HUES64 (cell line): Measurements from ENCODE around the gene TSPAN9.

Source experiments
- H3K27ac ChIP-seq: 2 replicates; pipeline ENCODE4 v1.7.0; 2013; ENCODE audit warnings: low read depth, low read length, inconsistent platforms
- H3K27me3 ChIP-seq: 2 replicates; pipeline ENCODE4 v1.6.1; 2013; ENCODE audit warnings: mild to moderate bottlenecking, low read length; ENCODE audit not compliant: insufficient read depth
- H3K36me3 ChIP-seq: 2 replicates; pipeline ENCODE4 v1.6.1; 2013; ENCODE audit warnings: mild to moderate bottlenecking, low read length; ENCODE audit not compliant: insufficient read depth
- H3K4me1 ChIP-seq: 2 replicates; pipeline ENCODE4 v1.6.1; 2013; ENCODE audit warnings: mild to moderate bottlenecking, low read length, moderate library complexity; ENCODE audit not compliant: insufficient read depth
- H3K4me3 ChIP-seq: 2 replicates; pipeline ENCODE4 v1.5.1; 2013; ENCODE audit warnings: mild to moderate bottlenecking, low read length, moderate library complexity
- H3K9ac ChIP-seq: 2 replicates; pipeline ENCODE4 v1.6.1; 2013; ENCODE audit warnings: mild to moderate bottlenecking, low read depth, low read length
- H3K9me3 ChIP-seq: 2 replicates; pipeline ENCODE4 v1.6.1; 2013; ENCODE audit warnings: low read depth, low read length; ENCODE audit not compliant: insufficient read depth
- WGBS: fragments of 150-250, 120-280 bp; methylation state at CpG from one replicate; pipeline ENCODE4 v1.1.7; 2013; ENCODE audit warnings: missing lambda C conversion rate; 5-methylcytosine and 5-hydroxymethylcytosine counted together

Gene TSPAN9

DNA sequence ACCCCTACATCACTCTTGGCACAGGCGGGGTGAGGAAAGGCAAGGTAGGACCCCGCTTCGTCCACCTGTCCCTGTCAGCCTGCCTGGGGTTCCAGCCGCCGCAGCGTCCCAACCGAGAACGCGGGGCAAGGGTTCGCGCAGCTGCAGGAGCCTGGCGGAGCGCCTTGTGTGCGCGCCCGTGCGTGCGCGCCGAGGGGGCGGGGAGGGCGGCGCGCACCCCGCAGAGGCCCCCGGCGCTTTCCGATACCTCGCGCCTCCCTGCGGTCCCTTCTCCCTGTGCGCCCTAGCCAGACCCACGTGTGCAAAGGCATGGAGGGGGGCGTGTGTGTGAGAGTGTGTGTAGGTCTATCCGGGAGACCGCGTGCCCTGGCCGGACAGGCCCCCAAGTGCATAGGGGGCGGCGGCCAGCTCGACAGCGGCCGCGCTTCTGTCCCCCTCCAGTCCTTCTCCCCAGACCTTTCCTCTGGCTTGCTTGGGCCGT lies 122.4 kb downstream of the TSPAN9 start:
- peak overlapping the region; percentile 50 for H3K4me3 ChIP-seq
- 2% methylated on average over 42 of the region's 45 CpGs for WGBS
- no peak overlapping the region for H3K27ac ChIP-seq
- no peak overlapping the region for H3K9ac ChIP-seq
- peaks cover 41% of the 10 kb centered on the region for H3K27me3 ChIP-seq
- H3K36me3 ChIP-seq, result no peaks in the 10 kb centered on the region
- no peaks in the 10 kb centered on the region for H3K9me3 ChIP-seq
- H3K4me1 ChIP-seq, result peaks cover 46% of the 10 kb centered on the region

DNA sequence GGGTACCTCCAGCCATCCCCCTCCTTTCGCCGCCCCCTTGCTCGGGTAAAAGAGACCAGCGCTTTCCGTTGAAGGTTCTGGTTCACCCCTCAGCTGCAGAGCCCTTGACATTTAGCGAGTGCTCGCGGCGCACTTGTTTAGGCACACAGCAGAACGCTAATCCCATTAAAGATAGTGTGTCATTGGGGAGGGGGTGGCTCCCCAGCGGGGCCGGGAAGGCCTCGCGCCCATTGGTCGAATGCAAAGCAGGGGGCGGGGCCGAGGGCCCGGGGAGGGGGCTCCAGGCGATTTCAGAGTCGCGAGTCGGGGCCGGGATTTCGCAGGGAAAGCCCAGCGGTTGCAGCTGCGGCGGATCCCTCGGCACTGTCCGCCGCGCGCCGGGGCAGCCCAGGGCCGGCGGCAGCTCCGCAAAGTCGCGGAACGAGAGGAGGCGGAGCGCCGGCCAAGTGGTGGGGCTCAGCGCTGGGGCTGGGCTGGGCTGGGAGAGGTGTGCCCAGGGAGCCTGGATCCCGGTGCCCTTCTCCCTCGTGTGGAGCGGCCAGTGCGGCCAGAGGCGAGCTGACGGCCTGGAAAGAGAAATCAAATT lies 122.9 kb downstream of the TSPAN9 start:
- Histone ChIP-seq H3K9ac (peak overlapping the region; percentile 53), H3K36me3 (no peaks in the 10 kb centered on the region), H3K4me1 (peaks cover 41% of the 10 kb centered on the region), H3K27me3 (peaks cover 41% of the 10 kb centered on the region), H3K9me3 (no peaks in the 10 kb centered on the region), H3K27ac (no peak overlapping the region), H3K4me3 (peak overlapping the region; percentile 50)
- WGBS, result under 1% methylated on average over 49 of the region's 49 CpGs

DNA sequence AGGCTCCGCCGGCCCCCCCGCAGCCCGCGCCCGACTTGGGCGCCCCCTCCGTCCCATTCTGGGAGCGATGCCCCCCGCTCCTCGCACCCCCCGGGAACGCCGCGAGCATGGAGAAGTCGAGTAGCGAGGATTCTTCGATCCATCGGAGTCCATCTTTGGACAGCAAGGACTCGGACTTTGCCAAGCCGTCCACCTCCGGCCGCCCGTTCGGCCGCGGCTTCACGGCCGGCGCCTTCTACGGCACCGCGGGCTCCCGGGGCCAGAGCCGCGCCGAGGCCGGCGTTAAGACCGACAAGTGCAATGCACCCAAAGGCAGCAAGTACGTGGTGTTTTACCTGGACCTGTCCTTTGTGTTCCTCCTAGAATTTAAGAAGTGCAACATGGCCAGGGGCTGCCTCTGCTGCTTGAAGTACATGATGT lies 123.6 kb downstream of the TSPAN9 start:
- peaks cover 41% of the 10 kb centered on the region for H3K27me3 ChIP-seq
- H3K4me3 ChIP-seq, result peak overlapping the region; percentile 50
- peak overlapping the region; percentile 53 for H3K9ac ChIP-seq
- no peaks in the 10 kb centered on the region for H3K36me3 ChIP-seq
- no peak overlapping the region for H3K27ac ChIP-seq
- WGBS, result 1% methylated on average over 41 of the region's 41 CpGs
- peaks cover 40% of the 10 kb centered on the region for H3K4me1 ChIP-seq
- no peaks in the 10 kb centered on the region for H3K9me3 ChIP-seq

DNA sequence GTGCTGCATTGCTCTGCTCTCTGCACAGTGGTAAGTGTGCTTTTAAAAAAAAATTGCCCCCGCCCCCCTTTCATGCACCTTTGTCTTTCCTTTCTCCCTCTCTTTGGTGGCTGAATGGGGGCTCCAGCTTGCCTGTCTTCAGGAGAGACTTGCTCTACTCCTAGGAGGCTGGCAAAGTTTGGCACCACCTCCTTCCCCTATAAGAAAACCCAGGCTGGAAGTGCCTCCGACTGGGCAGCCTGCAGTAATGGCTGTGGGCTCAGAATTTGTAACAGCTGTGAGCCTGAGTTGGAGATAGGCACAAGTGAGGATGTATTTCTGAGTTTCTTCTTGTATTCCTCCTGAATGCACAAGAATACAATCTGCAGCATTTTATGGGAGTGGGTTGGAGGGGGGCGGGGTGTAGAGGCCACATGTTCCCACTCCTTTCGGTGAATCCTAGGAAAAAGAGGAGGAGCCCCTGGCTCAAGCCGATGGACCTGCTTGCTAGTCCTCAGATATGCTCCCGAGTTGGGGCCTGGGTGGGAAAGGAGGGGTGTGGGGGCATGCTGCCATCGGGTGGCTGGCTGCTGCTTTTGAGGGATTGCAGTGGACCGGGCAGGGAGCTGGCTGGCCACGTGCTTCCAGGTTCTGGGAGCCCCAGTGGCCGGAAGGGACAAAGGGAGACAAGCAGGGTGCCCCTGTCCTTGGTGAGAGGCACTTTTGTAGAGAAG lies 124.3 kb downstream of the TSPAN9 start:
- peaks cover 33% of the 10 kb centered on the region for H3K4me1 ChIP-seq
- H3K36me3 ChIP-seq, result no peaks in the 10 kb centered on the region
- WGBS, result 53% methylated on average over 10 of the region's 10 CpGs
- peaks cover 41% of the 10 kb centered on the region for H3K27me3 ChIP-seq
- no peak overlapping the region for H3K9ac ChIP-seq
- no peaks in the 10 kb centered on the region for H3K9me3 ChIP-seq
- H3K27ac ChIP-seq, result no peak overlapping the region
- H3K4me3 ChIP-seq, result peak overlapping the region; percentile 50

DNA sequence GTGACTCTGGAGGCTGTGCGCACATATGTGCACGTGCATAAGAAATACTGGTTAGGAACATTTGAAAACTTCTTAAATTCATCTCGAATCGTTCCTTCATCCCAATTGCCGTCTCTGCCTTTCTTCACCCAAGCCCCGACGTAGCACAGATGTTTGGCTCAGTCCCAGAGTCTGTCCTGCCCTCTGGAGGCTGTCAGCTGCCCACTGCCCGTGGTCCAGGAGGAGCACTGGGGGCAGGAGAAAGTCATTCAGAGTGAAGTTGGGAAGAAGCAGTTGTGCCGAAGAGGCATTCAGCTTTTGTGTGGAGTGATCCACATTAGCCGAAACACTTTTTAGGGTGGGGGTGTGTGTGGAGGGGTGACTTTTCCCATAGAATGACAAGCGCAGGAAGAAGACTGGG lies 124.9 kb downstream of the TSPAN9 start:
- Histone ChIP-seq H3K36me3 (no peaks in the 10 kb centered on the region), H3K4me3 (no peak overlapping the region), H3K4me1 (peaks cover 30% of the 10 kb centered on the region), H3K9me3 (no peaks in the 10 kb centered on the region), H3K27ac (no peak overlapping the region), H3K9ac (no peak overlapping the region), H3K27me3 (peaks cover 41% of the 10 kb centered on the region)
- 82% methylated on average over 11 of the region's 11 CpGs for WGBS

DNA sequence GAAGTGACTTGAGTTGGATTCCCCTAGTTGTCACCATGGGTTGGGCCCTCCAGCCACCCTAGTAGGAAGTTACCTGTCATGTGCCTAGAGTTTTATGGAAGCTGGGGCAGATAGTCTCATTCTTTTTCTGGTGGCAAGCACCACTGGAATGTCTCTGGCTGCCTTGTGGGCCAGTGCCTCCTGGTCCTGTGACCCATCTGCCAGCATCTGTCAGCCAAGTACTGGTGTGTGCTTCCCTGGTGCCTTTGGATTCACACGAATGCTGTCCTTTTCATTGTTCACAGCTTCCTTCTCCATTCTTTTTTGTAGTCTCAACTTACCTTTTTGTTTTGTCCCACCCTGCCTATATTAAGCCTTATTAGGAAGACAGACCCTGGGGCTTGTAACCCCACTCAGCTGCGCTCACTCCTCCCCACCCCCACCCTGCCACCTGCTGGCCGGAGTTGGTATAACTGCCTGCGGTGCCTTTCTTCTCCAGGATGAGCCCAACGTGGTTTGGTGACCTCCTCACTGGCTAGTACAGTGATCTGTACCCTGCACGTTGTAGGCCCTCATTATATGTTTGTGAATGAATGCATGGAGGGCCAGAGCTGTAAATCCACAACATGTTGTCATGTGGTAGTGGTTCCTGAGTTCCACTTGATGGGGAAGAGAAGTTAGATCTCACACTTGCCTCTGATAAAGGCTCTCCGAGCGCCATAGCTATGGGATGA lies 125.7 kb downstream of the TSPAN9 start:
- Histone ChIP-seq H3K9ac (no peak overlapping the region), H3K27ac (no peak overlapping the region), H3K36me3 (no peaks in the 10 kb centered on the region), H3K4me1 (peaks cover 32% of the 10 kb centered on the region; the same call in 1 of the 2 replicates), H3K4me3 (no peak overlapping the region), H3K27me3 (peaks cover 41% of the 10 kb centered on the region), H3K9me3 (no peaks in the 10 kb centered on the region)
- 28% methylated on average over 8 of the region's 8 CpGs for WGBS

DNA sequence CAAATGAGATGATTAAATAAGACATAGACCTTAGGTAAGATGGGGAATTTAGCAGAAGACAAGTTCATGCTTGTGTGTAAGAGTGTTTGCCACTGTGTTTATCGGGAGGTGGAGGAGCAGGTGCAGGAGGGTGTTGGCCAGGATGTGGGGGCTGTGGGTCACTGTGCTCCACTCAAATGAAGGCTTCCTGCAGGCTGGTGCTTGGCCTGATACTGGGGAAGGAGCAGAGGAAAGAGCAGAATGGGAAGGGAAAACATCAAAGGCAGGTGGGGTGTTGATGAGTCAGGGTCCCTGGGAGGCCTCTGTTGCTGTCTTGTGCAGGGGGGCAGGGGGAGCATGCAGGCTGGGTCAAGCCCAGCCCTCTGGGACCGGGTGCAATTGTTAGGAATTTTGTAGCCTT lies 126.5 kb downstream of the TSPAN9 start:
- Histone ChIP-seq H3K36me3 (no peaks in the 10 kb centered on the region), H3K4me3 (no peak overlapping the region), H3K9me3 (no peaks in the 10 kb centered on the region), H3K27me3 (peaks cover 41% of the 10 kb centered on the region), H3K27ac (no peak overlapping the region), H3K4me1 (peaks cover 32% of the 10 kb centered on the region; the same call in 1 of the 2 replicates), H3K9ac (no peak overlapping the region)
- WGBS, result 65% methylated on average over 2 of the region's 2 CpGs

DNA sequence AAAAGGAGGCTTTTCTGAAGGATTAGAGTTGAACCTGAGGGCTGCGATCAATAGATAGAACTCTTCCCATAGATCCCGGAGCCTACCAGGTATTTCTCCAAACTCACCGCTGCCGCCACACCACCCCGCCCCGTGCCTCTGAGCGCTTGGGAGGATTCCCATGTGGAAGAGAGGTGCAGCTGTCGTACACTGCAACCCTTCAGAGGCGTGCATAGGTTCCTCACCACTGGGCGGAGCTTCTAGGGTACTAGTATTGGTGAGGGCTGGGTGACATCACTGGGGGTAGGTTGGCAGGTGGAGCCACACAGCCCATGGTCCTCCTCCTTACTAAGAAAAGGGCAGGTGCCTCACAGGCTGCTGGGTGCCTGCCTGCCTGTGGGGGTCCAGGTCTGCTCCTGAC lies 127.0 kb downstream of the TSPAN9 start:
- H3K9ac ChIP-seq, result no peak overlapping the region
- H3K4me1 ChIP-seq, result peaks cover 32% of the 10 kb centered on the region; the same call in 1 of the 2 replicates
- no peaks in the 10 kb centered on the region for H3K9me3 ChIP-seq
- no peak overlapping the region for H3K27ac ChIP-seq
- H3K4me3 ChIP-seq, result no peak overlapping the region
- no peaks in the 10 kb centered on the region for H3K36me3 ChIP-seq
- H3K27me3 ChIP-seq, result peaks cover 36% of the 10 kb centered on the region
- 79% methylated on average over 10 of the region's 10 CpGs for WGBS

DNA sequence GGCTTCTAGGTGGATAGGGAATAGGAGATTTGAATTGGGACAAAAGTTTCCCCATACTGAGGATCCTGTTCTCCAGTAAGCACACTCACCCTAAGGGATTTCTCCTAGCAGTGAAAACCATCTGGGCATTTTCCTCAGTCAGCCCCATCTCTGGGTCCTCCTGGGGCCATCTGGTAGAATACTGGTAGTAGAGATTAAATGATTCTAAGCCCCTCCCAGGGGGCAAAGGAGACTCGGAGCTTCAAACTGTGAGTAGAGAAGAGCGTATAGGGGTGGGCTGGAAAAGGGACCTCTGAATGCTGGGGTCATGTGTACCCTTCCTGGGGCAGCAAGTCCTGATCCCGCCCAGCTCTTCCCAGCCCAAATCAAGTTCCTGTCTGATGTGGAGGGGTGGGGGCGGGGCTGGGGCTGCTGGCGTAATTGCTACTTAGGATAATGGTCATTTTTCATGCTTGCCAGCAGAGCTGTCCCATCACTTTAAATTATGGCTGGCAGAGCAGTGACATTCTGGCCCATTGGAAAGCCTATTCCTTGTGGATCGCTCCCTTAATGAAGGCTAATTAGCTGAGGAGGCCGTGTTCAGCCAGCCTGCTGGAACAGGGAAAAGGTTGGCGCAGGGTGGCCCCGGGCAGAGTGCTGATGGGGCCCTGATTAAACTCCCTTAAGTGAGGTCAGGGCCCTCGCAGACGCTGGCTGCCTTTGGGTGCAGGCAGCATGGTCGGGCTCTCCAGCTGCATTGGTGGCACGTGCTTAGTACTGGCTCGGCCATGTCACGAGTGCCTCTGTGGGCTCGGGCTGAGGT lies 127.8 kb downstream of the TSPAN9 start:
- peaks cover 32% of the 10 kb centered on the region; the same call in 1 of the 2 replicates for H3K4me1 ChIP-seq
- H3K4me3 ChIP-seq, result no peak overlapping the region
- peaks cover 28% of the 10 kb centered on the region for H3K27me3 ChIP-seq
- no peak overlapping the region for H3K9ac ChIP-seq
- H3K36me3 ChIP-seq, result no peaks in the 10 kb centered on the region
- WGBS, result 89% methylated on average over 16 of the region's 16 CpGs
- H3K27ac ChIP-seq, result no peak overlapping the region
- no peaks in the 10 kb centered on the region for H3K9me3 ChIP-seq

DNA sequence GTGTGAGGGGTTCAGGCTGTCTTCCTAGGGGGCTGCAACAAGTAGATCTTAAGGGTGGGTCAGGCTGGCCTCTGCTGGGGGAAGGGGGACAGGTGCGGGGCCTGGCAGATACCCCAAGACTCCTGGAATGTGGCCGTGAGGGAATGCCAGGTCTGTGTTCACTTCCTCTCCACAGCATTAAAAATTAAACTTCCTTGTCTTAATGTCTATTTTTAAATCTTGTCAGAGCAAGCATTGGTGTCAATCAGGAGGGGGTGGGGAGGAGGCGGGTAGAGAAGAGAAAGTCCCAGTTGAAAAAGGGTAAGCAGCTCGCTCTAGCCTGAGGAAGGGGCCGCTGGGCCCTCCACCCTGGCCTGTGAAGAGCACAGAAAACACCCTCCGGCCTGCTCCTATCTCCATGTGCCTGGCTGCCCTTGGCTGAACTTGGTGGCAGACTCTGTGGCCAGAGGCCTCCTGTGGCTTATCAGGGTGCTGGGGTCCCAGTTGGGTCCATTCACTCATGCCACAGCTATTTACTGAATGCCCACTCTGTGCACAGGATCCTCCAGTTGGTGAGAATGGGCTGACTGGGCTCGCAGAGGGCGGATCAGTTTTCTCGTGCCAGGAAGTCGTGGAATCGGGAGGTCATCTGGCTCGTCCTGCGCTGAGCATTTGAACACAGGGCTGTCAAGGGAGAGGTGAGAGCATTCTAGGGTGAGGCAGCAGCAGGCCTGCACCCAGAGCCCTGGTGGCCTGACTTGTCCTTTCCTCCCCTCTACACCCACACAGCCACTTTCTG lies 128.8 kb downstream of the TSPAN9 start:
- Histone ChIP-seq H3K4me3 (no peak overlapping the region), H3K36me3 (no peaks in the 10 kb centered on the region), H3K9ac (no peak overlapping the region), H3K27ac (no peak overlapping the region), H3K4me1 (peaks cover 32% of the 10 kb centered on the region; the same call in 1 of the 2 replicates), H3K27me3 (peaks cover 20% of the 10 kb centered on the region), H3K9me3 (no peaks in the 10 kb centered on the region)
- WGBS, result 88% methylated on average over 13 of the region's 13 CpGs
